HG03139 (cell line): Measurements from ENCODE around the gene EEFSEC.

ENCODE experiments used
- ATAC-seq: cut with Tn5 transposase; IDR thresholded peaks from one replicate; pipeline ENCODE4 v1.9.1; 2021; ENCODE audit not compliant: unreplicated experiment

Gene EEFSEC

DNA sequence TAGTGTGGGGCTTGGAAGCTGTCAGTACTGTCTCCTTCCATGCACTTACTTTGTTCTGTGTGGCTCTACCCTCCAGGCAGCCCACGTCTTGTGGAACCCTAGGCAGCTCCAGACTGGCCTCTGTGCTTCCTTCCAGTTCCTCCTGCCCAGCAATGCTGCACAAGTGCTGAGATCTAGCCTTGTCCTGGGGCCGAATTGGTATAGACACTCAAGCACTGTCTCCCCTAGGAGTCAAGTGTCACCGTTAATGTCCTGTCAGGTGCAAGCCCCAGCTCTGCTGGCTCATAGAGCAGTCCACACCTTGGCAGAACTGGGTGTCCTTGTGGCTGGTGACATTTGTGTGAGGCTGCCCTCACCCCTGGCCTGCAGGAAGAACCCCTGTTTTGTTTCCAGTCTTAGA lies 130.1 kb downstream of the EEFSEC start:
- ATAC-seq, result no peak

GRCh38 chr3:128285042-128285966 lies 132.0 kb downstream of the EEFSEC start:
- ATAC-seq, result no peak

- ATAC-seq, result no peak
Observed at GRCh38 chr3:128285967-128286321, 132.7 kb downstream of the EEFSEC start.

DNA sequence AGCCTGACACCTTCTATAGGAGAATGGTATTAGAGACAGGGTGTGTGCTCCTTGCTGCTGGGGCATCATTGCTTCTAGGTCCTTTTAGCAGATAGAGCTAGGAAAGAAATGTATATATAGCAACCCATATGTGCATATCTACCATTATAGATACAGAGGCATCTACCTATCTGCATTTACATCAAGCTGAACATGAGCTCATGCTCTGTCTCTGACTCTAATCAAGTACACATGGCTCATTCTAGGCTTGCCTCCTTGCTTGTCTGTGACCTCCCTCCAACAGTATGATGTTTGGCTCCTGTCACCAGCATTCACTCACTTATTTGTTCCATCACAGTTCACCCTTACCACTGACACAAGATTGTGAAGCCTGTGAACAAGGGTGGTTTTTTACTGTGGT lies 133.4 kb downstream of the EEFSEC start:
- no peak for ATAC-seq

DNA sequence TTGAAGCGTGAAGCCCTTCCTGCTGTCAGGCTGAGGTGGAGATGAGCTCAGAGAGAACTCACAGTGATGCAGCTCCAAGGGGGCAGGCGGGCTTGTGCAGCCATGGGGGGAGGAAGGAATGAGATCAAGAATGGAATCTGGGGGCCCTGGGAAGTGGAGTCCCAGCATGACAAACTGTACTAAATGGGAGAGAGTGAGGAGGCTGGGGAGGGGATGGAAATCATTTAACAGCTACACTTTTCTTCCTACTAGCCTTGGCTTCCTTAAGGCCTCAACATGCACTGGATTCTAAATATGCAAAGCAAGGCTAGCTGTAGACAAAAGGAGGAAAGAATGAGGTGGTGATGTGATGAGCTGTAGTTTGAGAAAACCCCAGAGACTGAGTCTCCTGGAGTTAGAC lies 133.9 kb downstream of the EEFSEC start:
- ATAC-seq, result no peak

DNA sequence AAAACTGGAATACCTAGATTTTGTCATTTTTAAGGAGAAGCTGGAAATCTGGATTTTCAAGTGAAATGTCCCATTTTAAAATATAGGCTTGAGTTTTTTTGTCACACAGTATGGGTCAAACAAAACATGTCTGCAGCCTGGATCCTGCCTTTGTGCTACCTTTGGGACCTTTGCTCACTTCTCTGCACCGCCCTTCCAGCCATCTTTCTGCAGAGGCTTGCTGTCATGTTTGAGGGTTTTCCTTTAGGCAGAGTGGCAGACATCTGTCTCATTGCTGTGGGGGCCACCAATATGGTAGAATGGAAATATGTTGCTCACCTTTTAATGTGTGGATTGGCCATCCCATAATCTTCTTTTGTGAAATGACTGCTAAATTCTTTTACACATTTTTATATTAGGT lies 136.3 kb downstream of the EEFSEC start:
- ATAC-seq, result no peak

DNA sequence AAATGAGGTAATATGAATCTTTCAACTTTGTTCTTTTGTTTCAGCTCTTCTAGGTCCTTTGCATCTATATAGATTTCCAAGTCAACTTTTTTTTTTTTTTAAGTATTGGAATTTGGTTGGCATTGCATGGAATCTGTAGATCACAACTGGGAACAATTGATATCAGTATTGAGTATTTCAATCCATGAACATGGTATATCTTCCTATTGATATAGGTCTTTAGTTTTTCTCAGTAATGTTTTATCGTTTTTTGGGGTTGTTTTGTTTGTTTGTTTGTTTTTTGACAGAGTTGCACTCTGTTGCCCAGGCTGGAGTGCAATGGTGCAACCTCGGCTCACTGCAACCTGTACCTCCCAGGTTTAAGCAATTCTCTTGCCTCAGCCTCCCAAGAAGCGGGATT lies 137.2 kb downstream of the EEFSEC start:
- ATAC-seq, result no peak

DNA sequence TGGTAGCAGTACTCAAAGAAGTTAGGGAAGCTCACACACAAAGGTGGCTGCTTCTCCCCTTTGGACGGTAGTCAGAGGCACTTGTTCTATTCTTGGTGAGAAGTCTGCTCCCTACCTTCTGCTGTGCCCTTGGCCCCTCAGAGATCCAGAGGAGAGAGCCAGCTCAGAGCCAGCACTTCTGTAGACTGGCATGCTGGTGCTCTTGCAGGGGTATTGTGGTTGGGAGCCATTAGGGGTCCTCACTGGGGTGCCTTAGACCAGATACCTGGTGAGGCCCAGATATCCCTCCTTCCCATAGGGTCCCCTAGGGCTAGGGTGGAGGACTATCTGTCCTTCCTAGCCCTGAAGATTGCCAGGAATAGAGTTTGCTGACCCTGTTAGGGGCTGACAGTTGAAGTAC lies 140.6 kb downstream of the EEFSEC start:
- no peak for ATAC-seq

- ATAC-seq, result no peak
Observed at GRCh38 chr3:128294999-128295468, 141.8 kb downstream of the EEFSEC start.

DNA sequence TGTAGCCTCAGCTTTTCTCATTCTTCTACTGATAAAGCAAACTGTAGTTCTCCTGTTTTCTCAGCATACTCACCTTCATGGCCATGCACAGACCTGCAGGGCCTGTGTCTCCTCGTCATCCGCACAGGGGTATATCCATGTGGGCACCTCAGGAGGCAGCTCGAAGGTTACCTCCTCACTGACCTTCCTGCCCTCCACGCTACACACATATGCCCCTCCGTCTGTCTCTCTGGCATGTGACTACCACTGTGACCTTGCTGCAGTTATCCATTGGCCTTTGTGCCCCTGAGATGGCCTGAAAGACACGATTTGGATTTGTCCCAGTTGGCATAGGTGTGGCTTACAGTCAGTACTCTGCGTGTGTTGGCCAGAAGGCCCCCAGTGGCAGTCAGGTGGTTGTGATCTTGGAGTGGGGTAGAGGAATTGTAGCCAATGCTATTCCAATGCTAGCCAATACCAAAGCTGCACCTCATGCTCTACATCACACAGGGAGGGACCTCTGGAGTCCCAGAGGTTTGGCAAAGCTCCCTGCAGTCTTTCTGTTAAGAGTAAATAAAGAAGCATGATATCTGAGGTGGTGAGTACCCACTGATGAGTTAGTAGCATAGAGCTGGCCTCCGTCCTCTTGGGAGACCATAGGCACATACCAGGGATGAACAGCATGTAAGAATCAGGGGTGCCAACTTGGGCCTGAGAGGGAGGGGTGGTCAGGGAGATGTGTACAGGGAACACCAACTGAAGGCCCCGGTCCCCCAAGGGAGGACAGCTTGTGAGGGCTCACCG lies 143.4 kb downstream of the EEFSEC start:
- no peak for ATAC-seq

GRCh38 chr3:128297401-128298138 lies 144.3 kb downstream of the EEFSEC start:
- ATAC-seq, result no peak

DNA sequence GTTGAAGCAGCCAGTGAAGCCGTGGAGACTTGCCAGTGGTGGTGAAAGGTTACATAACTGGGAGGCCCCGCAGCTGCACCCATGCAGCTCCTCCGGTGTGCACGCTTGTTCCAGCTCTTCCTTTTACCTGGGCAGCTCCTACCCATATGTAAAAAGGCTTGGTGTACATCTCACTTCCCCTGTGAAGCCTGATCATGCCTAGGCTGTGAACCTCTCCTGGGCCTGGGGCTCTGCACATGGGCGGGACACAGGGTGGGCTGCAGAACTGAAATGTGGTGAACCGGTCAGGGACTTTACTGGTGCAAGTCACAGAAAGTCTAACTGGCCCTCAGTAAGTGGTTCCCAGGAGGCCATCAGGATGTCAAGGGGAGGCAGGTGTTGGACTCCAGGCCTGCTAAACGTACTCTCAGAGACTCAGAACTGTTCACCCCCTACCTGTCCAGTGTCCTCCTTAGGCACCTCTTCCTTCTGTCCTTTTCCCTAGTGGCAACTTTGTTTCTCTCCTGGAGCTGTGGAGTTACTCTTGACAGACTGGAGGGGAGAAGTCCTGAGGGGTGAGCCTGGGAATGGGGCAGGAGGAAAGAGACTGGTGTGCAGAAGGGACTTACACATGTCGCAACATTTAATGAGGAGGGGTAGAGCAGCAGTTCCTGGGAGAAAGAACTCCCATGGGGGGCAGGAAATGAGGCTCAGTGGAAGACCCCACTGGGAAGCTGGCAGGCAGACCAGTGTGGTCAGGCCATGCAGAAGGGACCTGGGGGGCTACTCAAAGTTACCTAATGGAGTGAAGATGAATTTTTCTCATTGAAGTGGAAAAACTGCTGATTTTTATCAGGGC lies 148.1 kb downstream of the EEFSEC start:
- no peak for ATAC-seq

GRCh38 chr3:128306481-128306880 lies 153.2 kb downstream of the EEFSEC start:
- no peak for ATAC-seq

DNA sequence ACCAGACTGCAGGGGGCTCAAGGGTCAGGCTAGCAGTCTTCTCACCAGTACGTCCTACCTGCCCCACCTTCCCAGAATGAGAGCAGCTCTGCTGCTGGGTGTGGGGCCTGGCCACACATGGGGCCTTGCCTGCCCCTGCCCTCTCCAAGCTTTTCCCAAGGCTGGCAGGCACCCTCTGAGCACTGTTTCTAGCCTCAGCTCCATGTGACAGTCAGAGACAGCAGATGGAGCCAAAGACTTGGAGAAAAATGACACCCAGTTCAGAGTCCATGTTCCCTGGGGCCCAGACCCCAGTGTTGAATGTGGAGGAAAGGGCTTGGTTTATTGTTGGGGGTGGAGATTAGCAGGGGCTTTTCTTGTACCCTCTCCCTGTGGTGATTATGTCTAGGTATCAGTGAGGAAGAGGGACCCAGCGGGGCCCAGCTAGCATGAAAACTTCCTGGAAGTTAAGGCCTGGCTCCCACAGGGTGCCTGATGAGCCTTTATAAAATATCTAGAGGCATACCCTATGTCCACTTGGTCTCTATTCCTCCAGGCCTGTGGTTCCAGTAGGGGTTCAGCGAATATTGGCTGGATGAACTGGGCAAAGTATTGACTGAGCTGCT lies 153.8 kb downstream of the EEFSEC start:
- ATAC-seq, result no peak

GRCh38 chr3:128307781-128308469 lies 154.6 kb downstream of the EEFSEC start:
- ATAC-seq, result no peak

DNA sequence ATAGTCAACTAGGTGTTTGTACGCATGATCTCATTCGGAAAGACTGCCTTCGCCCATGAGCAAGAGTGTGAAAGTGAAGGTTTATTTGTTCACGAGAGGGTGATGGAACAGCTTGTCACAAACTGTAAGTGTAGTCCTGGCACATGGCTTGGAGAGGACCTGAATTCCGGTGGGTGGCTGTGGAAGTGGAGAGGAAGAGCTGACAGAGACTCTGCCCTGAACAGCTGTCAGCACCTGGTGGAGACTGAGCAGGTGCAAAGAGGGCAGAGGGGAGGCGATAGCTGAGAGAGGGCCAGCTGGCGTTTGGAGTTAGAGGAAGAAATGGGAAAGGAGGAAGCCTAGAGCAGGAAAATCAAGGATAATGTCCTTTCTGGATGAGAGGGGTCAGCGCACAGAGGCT lies 155.7 kb downstream of the EEFSEC start:
- no peak for ATAC-seq

DNA sequence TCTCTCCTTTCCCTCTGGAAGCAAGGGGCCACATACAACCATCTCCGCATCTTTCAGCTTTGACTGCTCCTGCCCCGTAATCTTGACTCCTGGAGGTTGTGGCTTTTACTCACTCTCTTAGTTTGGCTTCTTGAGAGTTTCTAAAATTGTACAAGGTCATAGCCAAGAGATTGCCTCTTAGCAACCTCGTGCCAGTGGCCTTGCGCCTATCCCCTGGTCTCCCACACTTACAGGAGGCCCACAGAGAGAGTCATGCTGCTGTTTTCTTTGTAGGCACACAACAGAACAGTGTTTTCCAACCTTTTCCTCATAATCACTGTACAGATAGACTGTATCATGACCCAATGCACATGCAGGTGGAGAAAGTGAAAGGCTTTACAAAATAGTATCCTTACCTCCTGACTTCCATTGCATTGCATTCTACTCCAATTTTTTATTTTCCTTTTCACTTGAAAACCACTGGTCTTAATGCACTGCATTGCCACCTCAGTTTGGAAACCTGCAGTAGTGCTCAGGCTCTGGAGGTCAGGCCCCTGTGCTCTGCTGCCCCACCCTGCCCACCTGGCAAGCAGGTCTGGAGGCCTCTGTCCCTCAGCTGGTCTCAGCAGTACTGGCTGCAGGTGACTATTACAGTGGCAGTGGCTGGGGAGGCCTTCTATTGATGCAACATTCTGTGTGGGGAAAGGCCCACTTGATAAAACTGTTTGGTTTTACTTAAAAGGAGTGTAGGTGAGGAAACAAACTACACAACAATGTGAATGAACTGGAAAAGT lies 157.2 kb downstream of the EEFSEC start:
- no peak for ATAC-seq

- no peak for ATAC-seq
Observed at GRCh38 chr3:128311441-128311844, 158.2 kb downstream of the EEFSEC start.

- ATAC-seq, result no peak
Observed at GRCh38 chr3:128312271-128312670, 159.0 kb downstream of the EEFSEC start.
